ENCODE measurements around the gene PIK3C2G. TPM values are rescaled to one million over a fixed set of nuclear protein-coding genes. Genes with fewer than 3 reads are reported as not detected.
"Not testable (repeated sequence)": the region's sequence is repeated elsewhere in the genome, so short reads cannot be mapped to it uniquely, and the experiment has no call there.

PIK3C2G gene
- total and polyA plus RNA-seq, 4 donors: 0.11 to 4.8 (median 0.74) TPM; not detected in 1

- WGBS, 2 donors: 58 to 78% methylated on average over 2 of the region's 2 CpGs
- H3K36me3 ChIP-seq (ENCODE audit: control insufficient read depth in 4 of 4, insufficient read depth in 4 of 4, low read length in 4 of 4): no peaks in the 10 kb centered on the region
- H3K27me3 ChIP-seq (ENCODE audit: control insufficient read depth in 3 of 3, insufficient read depth in 3 of 3, low read length in 2 of 3): no peaks in the 10 kb centered on the region
- no peaks in the 10 kb centered on the region for H3K9me3 ChIP-seq (ENCODE audit: control insufficient read depth in 4 of 4, insufficient read depth in 3 of 4, low read length in 3 of 4)
- DNase-seq (no peak), ATAC-seq (ENCODE audit: insufficient read depth, low FRiP score) (no peak)
- no peaks in the 10 kb centered on the region for H3K4me1 ChIP-seq (ENCODE audit: control insufficient read depth in 5 of 5, insufficient read depth in 5 of 5, low read length in 5 of 5)
- H3K27ac ChIP-seq (ENCODE audit: low read depth in 1 of 2, low read length in 1 of 2): no peak overlapping the region
- no peak overlapping the region for H3K9ac ChIP-seq (ENCODE audit: insufficient read depth in 1 of 2, low read length in 2 of 2)
- no peak overlapping the region for H3K4me3 ChIP-seq
- no peak for TF ChIP-seq CTCF (IDR thresholded peaks at IDR 0.05; ENCODE audit: control extremely low read depth, extremely low read depth)
These were observed 422.2 kb downstream of the PIK3C2G start for GRCh38 chr12:18683327-18684013.

GRCh38 chr12:18684430-18684829 lies 423.1 kb downstream of the PIK3C2G start:
- no peaks in the 10 kb centered on the region for H3K4me1 ChIP-seq (ENCODE audit: control insufficient read depth in 5 of 5, insufficient read depth in 5 of 5, low read length in 5 of 5)
- H3K9me3 ChIP-seq (ENCODE audit: control insufficient read depth in 4 of 4, insufficient read depth in 3 of 4, low read length in 3 of 4): no peaks in the 10 kb centered on the region
- no peak for DNase-seq
- no peak overlapping the region for H3K9ac ChIP-seq (ENCODE audit: insufficient read depth in 1 of 2, low read length in 2 of 2)
- H3K4me3 ChIP-seq: no peak overlapping the region
- ATAC-seq (ENCODE audit: insufficient read depth, low FRiP score): no peak
- no peak overlapping the region for H3K27ac ChIP-seq (ENCODE audit: low read depth in 1 of 2, low read length in 1 of 2)
- TF ChIP-seq CTCF (IDR thresholded peaks at IDR 0.05; ENCODE audit: control extremely low read depth, extremely low read depth): no peak
- no peaks in the 10 kb centered on the region for H3K36me3 ChIP-seq (ENCODE audit: control insufficient read depth in 4 of 4, insufficient read depth in 4 of 4, low read length in 4 of 4)
- 8 to 14% methylated on average over 1 of the region's 1 CpG for WGBS, 2 donors
- no peaks in the 10 kb centered on the region for H3K27me3 ChIP-seq (ENCODE audit: control insufficient read depth in 3 of 3, insufficient read depth in 3 of 3, low read length in 2 of 3)

- no peaks in the 10 kb centered on the region for H3K36me3 ChIP-seq (ENCODE audit: control insufficient read depth in 4 of 4, insufficient read depth in 4 of 4, low read length in 4 of 4)
- DNase-seq: no peak
- TF ChIP-seq CTCF (IDR thresholded peaks at IDR 0.05; ENCODE audit: control extremely low read depth, extremely low read depth): no peak
- H3K4me3 ChIP-seq: no peak overlapping the region
- H3K9me3 ChIP-seq (ENCODE audit: control insufficient read depth in 4 of 4, insufficient read depth in 3 of 4, low read length in 3 of 4): no peaks in the 10 kb centered on the region
- ATAC-seq (ENCODE audit: insufficient read depth, low FRiP score): no peak
- no peaks in the 10 kb centered on the region for H3K27me3 ChIP-seq (ENCODE audit: control insufficient read depth in 3 of 3, insufficient read depth in 3 of 3, low read length in 2 of 3)
- H3K27ac ChIP-seq (ENCODE audit: low read depth in 1 of 2, low read length in 1 of 2): no peak overlapping the region
- H3K9ac ChIP-seq (ENCODE audit: insufficient read depth in 1 of 2, low read length in 2 of 2): no peak overlapping the region
- peaks cover 0 to 2% (median 0%) of the 10 kb centered on the region in 5 donors for H3K4me1 ChIP-seq (ENCODE audit: control insufficient read depth in 5 of 5, insufficient read depth in 5 of 5, low read length in 5 of 5)
- WGBS, 2 donors: 66 to 85% methylated on average over 3 of the region's 3 CpGs
These were observed 428.5 kb downstream of the PIK3C2G start for GRCh38 chr12:18689771-18690170.

GRCh38 chr12:18690653-18691052 lies 429.3 kb downstream of the PIK3C2G start:
- no peak for DNase-seq
- no peak for ATAC-seq (ENCODE audit: insufficient read depth, low FRiP score)
- WGBS, 2 donors: 94% methylated on average over 4 of the region's 4 CpGs
- Histone ChIP-seq H3K27ac (ENCODE audit: low read depth in 1 of 2, low read length in 1 of 2) (peak overlapping the region in 1 of 2 donors; percentile 48), H3K9me3 (ENCODE audit: control insufficient read depth in 4 of 4, insufficient read depth in 3 of 4, low read length in 3 of 4) (no peaks in the 10 kb centered on the region), H3K36me3 (ENCODE audit: control insufficient read depth in 4 of 4, insufficient read depth in 4 of 4, low read length in 4 of 4) (no peaks in the 10 kb centered on the region), H3K9ac (ENCODE audit: insufficient read depth in 1 of 2, low read length in 2 of 2) (no peak overlapping the region), H3K27me3 (ENCODE audit: control insufficient read depth in 3 of 3, insufficient read depth in 3 of 3, low read length in 2 of 3) (no peaks in the 10 kb centered on the region), H3K4me3 (no peak overlapping the region), H3K4me1 (ENCODE audit: control insufficient read depth in 5 of 5, insufficient read depth in 5 of 5, low read length in 5 of 5) (peaks cover 0 to 2% (median 0%) of the 10 kb centered on the region in 5 donors)
- no peak for TF ChIP-seq CTCF (IDR thresholded peaks at IDR 0.05; ENCODE audit: control extremely low read depth, extremely low read depth)

- not testable (repeated sequence) for H3K9ac ChIP-seq (ENCODE audit: insufficient read depth in 1 of 2, low read length in 2 of 2); DNase-seq
- 81 to 89% methylated on average over 5 of the region's 5 CpGs for WGBS, 2 donors
These were observed 432.7 kb downstream of the PIK3C2G start for GRCh38 chr12:18693986-18694385.

More at GRCh38 chr12:18693986-18694385, 432.7 kb downstream of the PIK3C2G start:
- not testable (repeated sequence) for H3K36me3 ChIP-seq (ENCODE audit: control insufficient read depth in 4 of 4, insufficient read depth in 4 of 4, low read length in 4 of 4); H3K4me1 ChIP-seq (ENCODE audit: control insufficient read depth in 5 of 5, insufficient read depth in 5 of 5, low read length in 5 of 5); ATAC-seq (ENCODE audit: insufficient read depth, low FRiP score); H3K27ac ChIP-seq (ENCODE audit: low read depth in 1 of 2, low read length in 1 of 2); H3K4me3 ChIP-seq; H3K27me3 ChIP-seq (ENCODE audit: control insufficient read depth in 3 of 3, insufficient read depth in 3 of 3, low read length in 2 of 3); H3K9me3 ChIP-seq (ENCODE audit: control insufficient read depth in 4 of 4, insufficient read depth in 3 of 4, low read length in 3 of 4)

All from lung (tissue), 12 donors.